ENCODE results near the gene SPATA1.

Gene SPATA1

GRCh38 chr1:84573481-84573966 is 67.3 kb downstream of the SPATA1 start:
- TF ChIP-seq CTCF (conservative IDR thresholded peaks at IDR 0.05; ENCODE audit: low read depth, low read length): no peak
- Histone ChIP-seq H3K4me3 (IDR thresholded peaks at IDR 0.05; ENCODE audit: insufficient read depth, low read depth, low read length) (no peak overlapping the region), H3K9ac (peak overlapping the region; percentile 89), H4K20me1 (ENCODE audit: insufficient read depth) (no peaks in the 10 kb centered on the region), H3K36me3 (ENCODE audit: insufficient read depth) (no peaks in the 10 kb centered on the region), H2AFZ (ENCODE audit: low read depth) (peak overlapping the region; percentile 84), H3K79me2 (ENCODE audit: insufficient read depth, low read depth) (peaks cover 10% of the 10 kb centered on the region; the same call in 1 of the 2 replicates), H3K4me1 (ENCODE audit: low read depth, poor library complexity, severe bottlenecking) (peaks cover 15% of the 10 kb centered on the region), H3K4me2 (peak overlapping the region; percentile 82), H3K27ac (peak overlapping the region; percentile 97), H3K27me3 (ENCODE audit: insufficient read depth, low read depth) (no peaks in the 10 kb centered on the region)

DNA sequence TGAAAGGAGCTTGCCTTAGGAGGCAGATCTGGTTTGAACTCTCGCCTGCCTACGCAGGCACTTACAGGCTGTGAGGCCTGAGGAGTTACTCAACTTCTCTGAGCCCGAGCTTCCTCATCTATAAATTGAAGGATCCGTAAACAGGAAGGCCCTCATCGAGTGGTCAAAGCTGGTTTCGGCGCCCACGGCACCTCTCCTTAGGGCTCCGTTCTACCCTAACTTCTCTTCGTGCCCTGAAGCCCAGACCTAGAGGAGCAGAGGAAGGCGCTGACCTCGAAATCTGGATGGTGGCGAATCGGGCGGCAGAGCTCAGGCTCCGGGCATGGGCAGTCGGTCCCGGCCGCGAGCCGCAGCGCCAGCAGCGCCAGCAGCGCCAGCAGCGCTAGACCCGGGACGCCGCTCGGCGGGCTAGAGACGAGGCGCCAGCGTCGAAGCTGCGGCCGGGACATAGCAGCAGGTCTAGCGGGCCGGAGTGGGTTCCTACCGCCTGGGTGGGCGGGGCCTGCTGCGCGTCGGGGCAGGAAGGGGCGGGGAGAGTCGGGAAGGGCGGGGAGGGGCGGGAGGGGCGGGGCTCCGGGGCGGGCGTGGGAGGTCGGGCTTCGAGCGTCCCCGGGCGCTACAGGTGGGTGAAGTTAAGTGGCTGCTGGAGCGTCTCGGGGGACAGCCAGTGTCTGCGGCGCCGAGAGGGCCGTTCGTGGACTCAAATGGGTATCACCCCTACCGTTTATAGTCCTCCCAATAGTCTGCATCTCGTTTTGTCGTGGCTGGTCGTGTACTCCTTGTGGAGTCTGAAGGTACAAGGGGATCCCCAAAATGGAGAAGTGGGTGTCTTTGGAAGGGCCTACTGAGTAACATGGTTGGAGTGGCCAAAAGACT is 68.0 kb downstream of the SPATA1 start, which contains the start of gene CTBS:
CTBS (minus strand) TSS at position 474 of the 876 bp plus-strand sequence; CDS start at position 449, 25 bp downstream.
- Histone ChIP-seq H3K4me3 (IDR thresholded peaks at IDR 0.05; ENCODE audit: insufficient read depth, low read depth, low read length) (no peak within 1 kb of the TSS), H2AFZ (ENCODE audit: low read depth) (peak within 1 kb of the TSS; percentile 84), H3K36me3 (ENCODE audit: insufficient read depth) (no peaks in the 10 kb centered on the region), H3K4me2 (peak within 1 kb of the TSS; percentile 86), H3K9ac (peak within 1 kb of the TSS; percentile 89), H3K27ac (peak within 1 kb of the TSS; percentile 97), H3K27me3 (ENCODE audit: insufficient read depth, low read depth) (no peaks in the 10 kb centered on the region), H4K20me1 (ENCODE audit: insufficient read depth) (no peaks in the 10 kb centered on the region), H3K4me1 (ENCODE audit: low read depth, poor library complexity, severe bottlenecking) (peaks cover 15% of the 10 kb centered on the region), H3K79me2 (ENCODE audit: insufficient read depth, low read depth) (peaks cover 10% of the 10 kb centered on the region; the same call in 1 of the 2 replicates)
- TF ChIP-seq CTCF (conservative IDR thresholded peaks at IDR 0.05; ENCODE audit: low read depth, low read length): no peak

- peaks cover 10% of the 10 kb centered on the region; the same call in 1 of the 2 replicates for H3K79me2 ChIP-seq (ENCODE audit: insufficient read depth, low read depth)
- H3K36me3 ChIP-seq (ENCODE audit: insufficient read depth): no peaks in the 10 kb centered on the region
- peaks cover 15% of the 10 kb centered on the region for H3K4me1 ChIP-seq (ENCODE audit: low read depth, poor library complexity, severe bottlenecking)
- H3K4me3 ChIP-seq (IDR thresholded peaks at IDR 0.05; ENCODE audit: insufficient read depth, low read depth, low read length): no peak overlapping the region
- H3K27ac ChIP-seq: no peak overlapping the region
- no peak for TF ChIP-seq CTCF (conservative IDR thresholded peaks at IDR 0.05; ENCODE audit: low read depth, low read length)
- peak overlapping the region; percentile 86; the same call in 1 of the 2 replicates for H3K4me2 ChIP-seq
- H2AFZ ChIP-seq (ENCODE audit: low read depth): peak overlapping the region; percentile 59; the same call in 1 of the 2 replicates
- H3K9ac ChIP-seq: peak overlapping the region; percentile 37; the same call in 1 of the 2 replicates
- H4K20me1 ChIP-seq (ENCODE audit: insufficient read depth): no peaks in the 10 kb centered on the region
- no peaks in the 10 kb centered on the region for H3K27me3 ChIP-seq (ENCODE audit: insufficient read depth, low read depth)
Observed at GRCh38 chr1:84574936-84575335, 68.8 kb downstream of the SPATA1 start.

DNA sequence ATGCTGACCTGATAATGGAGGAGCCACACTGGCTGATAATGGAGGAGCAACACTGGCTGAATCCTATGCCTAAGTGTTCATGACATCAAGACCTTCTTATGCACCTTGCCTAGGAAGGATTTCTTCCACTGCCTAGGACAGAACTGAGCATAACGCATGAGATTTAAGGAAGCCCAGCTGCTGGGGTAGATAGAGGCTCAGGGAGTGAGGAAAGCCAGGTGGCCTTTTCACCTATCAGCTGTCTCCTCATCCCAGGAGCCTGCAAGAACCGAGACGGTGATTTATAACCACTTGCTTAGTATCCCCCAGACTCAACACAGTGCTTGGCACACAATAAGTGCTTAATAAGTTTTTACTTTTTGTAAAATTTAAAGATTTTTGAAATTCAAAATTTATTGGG is 75.5 kb downstream of the SPATA1 start:
- Histone ChIP-seq H3K4me1 (ENCODE audit: low read depth, poor library complexity, severe bottlenecking) (peaks cover 40% of the 10 kb centered on the region), H3K4me3 (IDR thresholded peaks at IDR 0.05; ENCODE audit: insufficient read depth, low read depth, low read length) (no peak overlapping the region), H3K9ac (no peak overlapping the region), H4K20me1 (ENCODE audit: insufficient read depth) (no peaks in the 10 kb centered on the region), H3K36me3 (ENCODE audit: insufficient read depth) (no peaks in the 10 kb centered on the region), H2AFZ (ENCODE audit: low read depth) (no peak overlapping the region), H3K27ac (no peak overlapping the region), H3K4me2 (no peak overlapping the region), H3K27me3 (ENCODE audit: insufficient read depth, low read depth) (no peaks in the 10 kb centered on the region), H3K79me2 (ENCODE audit: insufficient read depth, low read depth) (no peaks in the 10 kb centered on the region)
- no peak for TF ChIP-seq CTCF (conservative IDR thresholded peaks at IDR 0.05; ENCODE audit: low read depth, low read length)

All from KMS-11 (cell line).